GM18508 (cell line): ENCODE data around the gene THSD7A.

Experiments used
- ATAC-seq: cut with Tn5 transposase; IDR thresholded peaks from one replicate; pipeline ENCODE4 v1.9.1; 2021; ENCODE audit warnings: moderate number of reproducible peaks; ENCODE audit not compliant: insufficient read depth, unreplicated experiment

Gene THSD7A

DNA sequence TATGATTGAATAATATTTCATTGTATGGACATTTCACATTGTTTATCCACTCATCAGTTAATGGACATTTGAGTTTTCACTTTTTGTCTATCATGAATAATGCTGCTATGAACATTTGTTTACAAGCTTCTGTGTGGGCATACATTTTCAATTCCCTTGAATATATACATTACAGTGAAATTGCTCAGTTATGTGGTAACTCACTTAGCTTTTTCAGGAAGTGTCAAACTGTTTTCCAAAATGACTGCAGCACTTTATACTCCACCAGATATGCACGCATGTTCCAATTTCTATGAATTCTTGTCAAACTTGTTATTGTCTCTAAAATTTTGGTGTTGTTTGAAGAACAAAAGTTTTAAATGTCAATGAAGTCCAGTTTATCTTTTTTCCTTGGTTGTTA, 401.2 kb downstream of the THSD7A start:
- ATAC-seq: no peak

- ATAC-seq: no peak
Observed at GRCh38 chr7:11430112-11430511, 401.9 kb downstream of the THSD7A start.

DNA sequence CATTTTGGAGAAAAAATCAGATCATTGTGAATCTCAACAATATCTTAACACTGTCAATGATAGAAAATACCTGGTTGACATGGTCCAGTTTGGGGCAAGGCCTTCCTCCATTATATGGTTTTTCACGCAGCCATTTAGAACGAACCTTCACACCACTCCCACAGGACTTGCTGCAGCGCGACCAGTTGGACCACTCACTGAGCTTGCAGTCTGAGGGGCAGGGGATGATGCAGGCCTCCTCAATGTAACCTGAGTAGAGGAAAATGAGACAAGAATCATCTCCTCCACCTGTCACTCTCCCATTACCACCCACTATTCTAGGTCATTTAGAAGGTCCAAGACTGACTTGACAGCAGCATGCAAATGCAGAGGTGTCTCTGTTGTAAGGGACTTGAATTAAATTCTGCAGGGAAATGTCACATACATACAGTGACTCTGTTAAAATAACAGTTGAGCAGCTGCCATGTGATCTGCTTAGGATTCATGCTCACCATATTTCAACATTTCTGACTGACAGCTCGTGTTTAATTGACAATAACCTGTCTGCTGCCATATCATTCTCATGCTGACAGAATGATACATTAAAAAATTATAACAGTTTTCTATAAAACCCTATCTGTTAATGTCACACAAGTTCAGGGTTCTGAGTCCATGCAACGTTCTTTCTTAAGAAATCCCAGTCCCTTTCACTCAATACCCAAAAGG, 403.0 kb downstream of the THSD7A start:
- ATAC-seq: no peak

DNA sequence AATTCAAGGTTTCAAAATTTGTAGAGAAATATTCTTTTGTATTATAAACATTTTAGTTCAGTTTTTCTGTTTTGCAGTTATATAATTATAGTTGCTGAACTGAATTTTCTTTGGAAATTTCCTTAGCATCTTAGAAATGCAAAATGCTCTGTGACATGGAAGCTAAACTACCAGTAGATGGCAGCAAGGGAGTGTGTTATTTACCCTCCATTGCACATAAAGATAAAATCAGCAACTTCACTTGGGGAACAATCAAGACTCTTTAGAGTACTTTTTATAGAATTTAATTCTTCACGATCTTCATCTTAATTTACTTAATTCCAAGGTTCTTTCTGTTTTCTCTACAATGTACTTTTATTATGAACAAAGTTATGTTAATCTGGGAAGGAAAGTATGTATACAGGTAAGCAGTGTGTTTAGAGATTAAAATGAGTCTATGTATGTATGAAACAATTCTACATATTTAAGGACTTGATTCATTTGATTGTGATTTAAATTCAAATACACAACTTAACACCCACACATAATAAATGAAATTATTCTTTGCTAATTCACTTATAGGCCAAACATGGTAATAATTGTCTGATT, 404.2 kb downstream of the THSD7A start:
- ATAC-seq: peak; percentile 51

DNA sequence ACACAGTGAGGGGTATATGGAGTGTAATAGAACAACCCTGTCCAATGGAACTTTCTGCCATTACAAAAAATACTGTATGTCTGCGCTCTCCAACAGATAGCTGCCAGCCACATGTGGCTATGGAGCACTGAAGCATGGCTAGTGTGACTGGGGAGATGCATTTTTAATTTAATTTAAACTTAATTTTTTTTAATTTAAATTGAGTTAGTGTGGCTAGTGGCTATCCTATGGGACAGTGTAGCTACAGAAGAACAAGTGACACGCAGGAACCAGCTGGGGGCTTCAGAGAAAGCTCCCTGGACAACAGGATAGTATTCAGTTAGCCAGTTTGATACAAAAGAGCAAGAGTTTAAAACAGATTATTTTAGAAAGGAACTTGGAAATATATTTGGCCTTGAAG, 408.0 kb downstream of the THSD7A start:
- no peak for ATAC-seq

GRCh38 chr7:11420049-11420448, 411.9 kb downstream of the THSD7A start:
- ATAC-seq: no peak

DNA sequence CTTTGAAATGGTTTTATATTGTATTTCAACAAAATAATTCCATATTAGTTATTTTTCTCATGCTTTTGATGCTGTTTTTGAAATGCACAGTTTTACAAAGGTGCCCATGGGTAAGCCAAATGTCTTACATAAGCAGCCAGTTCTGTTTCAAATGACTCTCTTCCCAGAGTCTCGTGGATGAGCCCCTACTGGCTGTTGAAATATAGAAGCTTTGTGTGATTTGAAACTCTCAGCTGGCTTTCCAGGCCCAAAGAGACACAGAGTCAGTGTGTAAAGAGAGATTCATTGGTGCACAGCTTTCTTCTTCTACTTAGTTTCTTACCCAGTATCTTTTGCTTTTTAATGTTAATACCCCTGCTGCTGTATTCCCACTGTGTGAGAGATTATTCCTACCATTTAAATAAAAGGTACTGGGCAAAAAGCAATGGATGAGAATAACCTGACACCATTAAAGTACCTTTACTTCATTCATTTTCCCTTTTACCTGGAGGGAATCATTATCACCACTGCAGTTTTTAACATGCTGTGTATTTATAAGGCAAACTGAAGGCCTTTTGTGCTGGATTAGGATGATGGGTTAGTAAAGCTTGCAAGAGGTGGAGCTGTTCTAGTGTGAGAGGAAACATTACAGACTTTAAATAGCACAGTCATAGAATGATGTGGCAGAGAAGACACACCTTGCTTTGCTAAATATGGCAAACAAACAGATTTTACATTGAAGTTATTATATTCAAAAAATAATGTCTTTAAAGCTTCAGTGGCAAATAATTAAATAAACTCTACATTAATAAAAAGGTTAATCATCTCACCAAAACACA, 415.1 kb downstream of the THSD7A start:
- no peak for ATAC-seq

DNA sequence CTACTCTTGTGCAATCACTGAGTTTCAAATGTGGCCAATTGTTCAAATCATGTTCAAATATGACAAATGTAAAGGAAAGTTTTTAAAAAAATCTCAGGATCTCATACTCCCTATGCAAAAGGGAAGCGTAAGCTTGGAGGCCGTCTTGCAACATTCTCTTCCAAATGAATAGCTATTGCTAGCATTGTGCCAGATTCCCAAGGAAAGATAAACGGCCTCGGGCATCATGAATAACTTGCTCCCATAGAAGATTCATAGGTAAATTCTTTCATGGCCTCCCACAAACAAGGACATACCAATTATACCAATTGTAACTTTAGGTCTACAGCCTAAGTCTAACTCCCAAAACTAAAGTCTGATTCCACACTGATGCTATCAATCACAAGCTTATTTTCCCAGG, 416.9 kb downstream of the THSD7A start:
- ATAC-seq: no peak

DNA sequence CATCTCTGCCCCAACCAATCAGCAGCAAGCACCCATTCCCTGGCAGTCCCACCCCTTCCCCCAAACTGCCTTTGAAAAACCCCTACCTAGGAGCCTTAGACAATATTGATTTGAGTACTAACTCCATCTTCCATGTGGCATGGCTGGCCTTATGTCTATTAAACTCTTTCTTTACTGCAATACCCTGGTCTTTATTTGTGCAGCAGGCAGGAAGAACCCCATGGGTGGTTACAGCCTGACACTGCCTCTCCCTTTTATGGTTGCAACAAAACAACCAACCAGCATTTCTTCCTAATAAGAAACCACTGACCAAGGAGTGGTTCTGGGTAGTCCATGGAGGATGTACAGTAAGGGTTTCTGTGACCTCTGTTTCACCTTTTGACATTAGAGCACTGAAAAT, 418.1 kb downstream of the THSD7A start:
- ATAC-seq: no peak

DNA sequence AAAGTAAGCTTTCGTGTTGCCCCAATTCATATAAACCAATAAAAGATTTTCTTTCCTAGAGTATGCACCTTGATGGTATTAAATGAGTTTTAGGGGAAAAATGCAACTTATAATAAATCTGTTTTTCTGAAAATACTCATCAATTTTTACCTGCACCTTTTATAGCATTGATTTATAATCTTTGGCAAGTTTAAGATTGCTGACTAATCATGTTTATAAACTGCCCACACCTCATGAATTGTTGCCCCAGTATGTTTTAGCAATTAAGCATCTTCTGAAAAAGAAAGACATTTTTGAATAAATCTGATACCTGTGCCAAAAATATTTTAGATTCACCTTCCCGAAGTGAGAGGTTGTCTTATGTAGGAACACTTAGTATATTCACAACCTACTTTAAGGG, 420.0 kb downstream of the THSD7A start:
- ATAC-seq: no peak

GRCh38 chr7:11410656-11411644, 421.0 kb downstream of the THSD7A start:
- ATAC-seq: no peak

DNA sequence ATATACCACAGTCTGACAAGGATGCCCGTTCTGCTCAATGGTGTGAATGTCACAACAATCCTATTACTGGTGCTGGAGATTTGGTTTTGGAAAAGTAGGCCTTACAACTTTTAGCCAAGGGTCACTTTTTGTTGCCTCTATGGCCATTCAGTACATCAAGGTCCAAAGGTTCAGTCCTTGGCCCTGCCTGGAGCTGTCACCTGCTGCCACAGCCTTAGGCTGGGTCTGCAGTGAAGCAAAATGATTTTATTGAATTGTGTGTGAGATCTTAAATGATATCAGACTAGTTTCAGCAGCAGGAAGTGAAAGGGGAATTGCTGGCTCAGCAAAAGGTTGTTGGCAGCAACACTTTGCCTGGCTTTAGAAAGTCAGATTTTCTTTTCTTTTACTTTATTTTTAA, 427.6 kb downstream of the THSD7A start:
- ATAC-seq: no peak

DNA sequence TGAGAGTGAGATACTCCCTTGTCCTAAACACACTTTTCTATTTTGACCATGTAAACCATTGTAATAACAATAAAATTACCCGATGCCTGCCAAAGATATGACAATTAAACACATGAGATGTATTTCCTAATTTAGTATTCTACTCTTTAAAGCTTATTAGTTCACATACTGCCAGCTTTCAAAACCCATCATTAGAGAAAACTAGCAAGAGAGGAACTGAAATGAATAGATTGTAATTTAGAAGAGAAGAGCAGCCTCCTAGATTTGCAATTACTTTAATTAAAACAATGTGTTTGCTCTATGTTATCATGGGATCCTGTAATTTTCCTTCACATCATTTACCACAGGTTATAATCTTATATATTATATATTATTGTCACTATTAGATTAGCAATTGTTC, 428.2 kb downstream of the THSD7A start:
- ATAC-seq: no peak

DNA sequence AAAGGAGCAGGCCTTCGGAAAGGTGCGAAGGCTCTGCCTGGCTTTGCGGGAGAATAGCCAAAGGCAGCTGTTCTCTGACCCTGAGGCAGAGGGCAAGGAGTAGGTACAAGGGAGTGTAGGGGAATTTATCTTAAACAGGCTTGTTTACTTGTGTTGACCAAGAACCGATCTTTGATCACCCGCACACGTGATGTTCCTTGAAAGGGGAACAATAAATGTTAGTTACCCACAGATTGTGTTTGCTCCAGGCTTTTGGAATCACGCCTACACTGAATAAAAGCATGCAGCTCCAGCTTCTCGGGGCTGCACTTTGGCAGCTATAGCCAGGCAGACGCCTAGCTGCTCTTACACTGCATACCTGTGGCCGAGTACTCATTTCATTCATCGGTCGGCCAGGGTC, 437.6 kb downstream of the THSD7A start:
- no peak for ATAC-seq

- no peak for ATAC-seq
Observed at GRCh38 chr7:11379641-11380040, 452.4 kb downstream of the THSD7A start.

GRCh38 chr7:11376529-11376928, 455.5 kb downstream of the THSD7A start:
- ATAC-seq: no peak

DNA sequence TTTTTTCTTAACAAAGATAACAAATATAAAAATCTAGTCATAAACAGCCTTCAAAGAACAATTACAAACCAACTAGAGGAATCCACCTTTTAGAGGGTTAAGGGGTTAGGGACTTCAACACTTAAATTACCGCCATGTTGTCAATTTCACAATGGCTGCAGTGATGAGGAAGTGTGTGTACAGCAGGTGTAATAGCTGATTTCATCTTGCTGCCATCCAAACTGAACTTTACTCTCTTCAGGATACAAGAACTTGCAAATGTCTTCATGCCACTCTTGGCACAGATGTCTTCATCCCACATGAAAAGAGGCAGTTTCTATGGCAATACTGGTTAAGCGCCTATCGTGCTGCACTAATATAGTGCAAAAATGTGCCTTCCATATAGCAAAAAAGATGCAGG, 457.4 kb downstream of the THSD7A start:
- no peak for ATAC-seq

- no peak for ATAC-seq
Observed at GRCh38 chr7:11373546-11374142, 458.4 kb downstream of the THSD7A start.

GRCh38 chr7:11369696-11370095, 462.3 kb downstream of the THSD7A start:
- ATAC-seq: no peak

DNA sequence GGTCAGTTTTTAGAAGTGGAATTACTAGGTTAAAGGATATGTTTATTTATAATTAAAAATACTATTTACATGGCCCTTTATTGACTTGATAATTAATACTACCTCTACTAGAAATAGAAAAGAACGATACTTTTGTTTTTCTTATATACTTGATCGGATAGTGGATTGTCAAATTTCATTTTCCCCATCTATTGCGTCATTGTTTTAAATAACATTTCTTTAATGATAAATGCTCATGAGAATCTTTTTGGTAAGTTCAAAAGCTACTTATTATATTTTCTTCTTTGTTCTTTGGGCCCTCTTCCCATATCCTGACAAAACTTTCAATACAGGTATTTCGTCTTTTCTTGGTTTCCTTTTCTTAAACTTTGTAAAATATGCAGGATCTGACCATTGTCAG, 465.9 kb downstream of the THSD7A start:
- ATAC-seq: no peak
